Left ventricle myocardium inferior (tissue), 1 donor: ENCODE measurements around the gene SMARCA4. TPM values are rescaled to one million over a fixed set of nuclear protein-coding genes. Genes with fewer than 3 reads are reported as not detected.

ENCODE experiments used
- DNase-seq: peaks from one replicate; pipeline ENCODE4 v3.0.0-alpha.2; 2020
- H3K27ac ChIP-seq: fragments of 200-600 bp; replicated peaks from 2 replicates; pipeline ENCODE4 v1.8.0; 2021
- H3K27me3 ChIP-seq: fragments of 200-600 bp; 2 replicates; pipeline ENCODE4 v1.8.0; 2021; ENCODE audit warnings: low read depth
- H3K36me3 ChIP-seq: fragments of 200-600 bp; 2 replicates; pipeline ENCODE4 v1.8.0; 2021
- H3K4me1 ChIP-seq: fragments of 200-600 bp; 2 replicates; pipeline ENCODE4 v1.8.0; 2021
- H3K4me3 ChIP-seq: fragments of 200-600 bp; 2 replicates; pipeline ENCODE4 v1.8.0; 2021; ENCODE audit warnings: mild to moderate bottlenecking, moderate library complexity
- H3K9me3 ChIP-seq: fragments of 200-600 bp; replicated peaks from 2 replicates; pipeline ENCODE4 v1.8.0; 2021
- CTCF ChIP-seq: fragments of 200-600 bp; IDR thresholded peaks from 2 replicates; pipeline ENCODE4 v1.8.0; 2021; ENCODE audit warnings: antibody characterized with exemption, mild to moderate bottlenecking, borderline replicate concordance
- intact Hi-C: fragments of 100-400 bp; cut with micrococcal nuclease; formaldehyde crosslinking; loops from one replicate; pipeline ENCODE4 v1.11.0; 2022
- total RNA-seq: library from RNA; stranded (reverse); fragmentation: NEBNext Ultra II Directional; extraction: Animal tissue kit (Norgen Biotek cat#: 25700); gene quantifications from one replicate; pipeline ENCODE4 v1.2.1, GENCODE V29; 2021
- donor health status: DM: no; HTN: yes; CAD: no; lungs with severe emphysema.

SMARCA4 gene
- total RNA-seq, 1 donor from 2014 or later, result 38.8 TPM

GRCh38 chr19:10920781-10921180 is 40.0 kb upstream of the SMARCA4 start:
- TF ChIP-seq CTCF, result no peak
- DNase-seq, result no peak
- Histone ChIP-seq H3K4me3 (no peak overlapping the region), H3K4me1 (peaks cover 7% of the 10 kb centered on the region), H3K36me3 (peaks cover 82% of the 10 kb centered on the region), H3K27me3 (no peaks in the 10 kb centered on the region), H3K27ac (no peak overlapping the region), H3K9me3 (no peaks in the 10 kb centered on the region)
- intact Hi-C loops, result no loop called here

- no peaks in the 10 kb centered on the region for H3K27me3 ChIP-seq
- peaks cover 7% of the 10 kb centered on the region for H3K4me1 ChIP-seq
- H3K27ac ChIP-seq, result no peak overlapping the region
- intact Hi-C loops, result no loop called here
- peaks cover 79% of the 10 kb centered on the region for H3K36me3 ChIP-seq
- no peak overlapping the region for H3K4me3 ChIP-seq
- TF ChIP-seq CTCF, result no peak
- no peaks in the 10 kb centered on the region for H3K9me3 ChIP-seq
- no peak for DNase-seq
Measured at GRCh38 chr19:10921199-10921909, 39.5 kb upstream of the SMARCA4 start.

- Histone ChIP-seq H3K27me3 (no peaks in the 10 kb centered on the region), H3K36me3 (peaks cover 72% of the 10 kb centered on the region), H3K4me1 (peaks cover 8% of the 10 kb centered on the region), H3K4me3 (no peak overlapping the region), H3K9me3 (no peaks in the 10 kb centered on the region), H3K27ac (no peak overlapping the region)
- intact Hi-C loops, result no loop called here
- no peak for DNase-seq
- TF ChIP-seq CTCF, result no peak
Measured at GRCh38 chr19:10921910-10922637, 38.8 kb upstream of the SMARCA4 start.

- peaks cover 14% of the 10 kb centered on the region for H3K4me1 ChIP-seq
- H3K27ac ChIP-seq, result no peak overlapping the region
Measured at GRCh38 chr19:10922638-10923014, 38.2 kb upstream of the SMARCA4 start.

More at GRCh38 chr19:10922638-10923014, 38.2 kb upstream of the SMARCA4 start:
- Histone ChIP-seq H3K27me3 (no peaks in the 10 kb centered on the region), H3K36me3 (peaks cover 72% of the 10 kb centered on the region), H3K9me3 (no peaks in the 10 kb centered on the region), H3K4me3 (no peak overlapping the region)
- no peak for TF ChIP-seq CTCF
- intact Hi-C loops, result no loop called here
- DNase-seq, result no peak
